HUES48 (cell line): Measurements from ENCODE around the gene FNDC1.
A peak's percentile ranks its signal among the peaks of the same experiment; 100 is the strongest.

Experiments used
- H3K27ac ChIP-seq: one replicate; pipeline ENCODE4 v1.7.0; 2013; ENCODE audit warnings: low read depth, low read length, inconsistent platforms
- H3K27me3 ChIP-seq: 2 replicates; pipeline ENCODE4 v1.6.1; 2013; ENCODE audit warnings: mild to moderate bottlenecking, low read length; ENCODE audit not compliant: control insufficient read depth, insufficient read depth
- H3K36me3 ChIP-seq: 2 replicates; pipeline ENCODE4 v1.6.1; 2013; ENCODE audit warnings: low read length; ENCODE audit not compliant: control insufficient read depth, insufficient read depth
- H3K4me1 ChIP-seq: 2 replicates; pipeline ENCODE4 v1.6.1; 2013; ENCODE audit warnings: mild to moderate bottlenecking, low read length; ENCODE audit not compliant: control insufficient read depth, insufficient read depth
- H3K4me3 ChIP-seq: 2 replicates; pipeline ENCODE4 v1.5.1; 2013; ENCODE audit warnings: mild to moderate bottlenecking, low read depth, low read length
- H3K9ac ChIP-seq: 2 replicates; pipeline ENCODE4 v1.6.1; 2013; ENCODE audit warnings: mild to moderate bottlenecking, low read depth, low read length, moderate library complexity
- H3K9me3 ChIP-seq: 2 replicates; pipeline ENCODE4 v1.6.1; 2013; ENCODE audit warnings: low read length; ENCODE audit not compliant: control insufficient read depth, insufficient read depth

The FNDC1 gene

DNA sequence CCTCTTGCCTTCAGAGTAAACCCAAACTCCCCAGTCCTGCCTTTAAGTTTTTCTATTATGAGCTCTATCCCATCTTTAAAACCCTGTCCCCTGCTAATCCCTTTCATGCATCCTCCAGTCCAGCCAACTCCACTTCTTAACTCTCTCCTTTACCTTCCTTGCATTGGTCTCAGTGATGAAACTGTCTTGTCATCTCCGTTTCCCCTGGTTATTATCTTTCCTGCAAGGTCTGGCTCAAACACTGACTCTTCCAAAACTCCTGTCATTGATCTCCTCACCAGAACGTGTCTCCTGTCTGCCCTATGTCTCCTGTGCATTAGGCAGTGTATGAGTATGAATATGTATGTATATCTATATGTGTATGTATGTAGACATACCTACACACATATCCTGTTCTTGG is 11.8 kb upstream of the FNDC1 start:
- Histone ChIP-seq H3K9me3 (peaks cover 3% of the 10 kb centered on the region; the same call in 1 of the 2 replicates), H3K9ac (no peak overlapping the region), H3K27ac (no peak overlapping the region), H3K36me3 (no peaks in the 10 kb centered on the region), H3K4me1 (no peaks in the 10 kb centered on the region), H3K4me3 (no peak overlapping the region), H3K27me3 (no peaks in the 10 kb centered on the region)

DNA sequence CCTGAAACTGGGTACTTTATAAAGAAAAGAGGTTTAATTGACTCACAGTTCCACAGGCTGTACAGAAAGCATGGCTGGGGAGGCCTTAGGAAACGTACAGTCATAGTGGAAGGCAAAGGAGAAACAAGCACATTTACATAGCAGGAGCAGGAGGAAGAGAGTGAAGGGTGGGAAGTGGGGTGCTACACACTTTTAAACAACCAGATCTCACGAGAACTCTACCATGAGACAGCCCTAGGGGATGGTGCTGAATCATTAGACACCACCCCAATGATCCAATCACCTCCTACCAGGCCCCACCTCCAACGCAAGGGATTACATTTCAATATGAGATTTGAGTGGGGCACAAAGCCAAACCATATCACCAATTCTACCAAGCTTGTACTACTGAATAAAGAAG is 7.4 kb upstream of the FNDC1 start:
- no peaks in the 10 kb centered on the region for H3K9me3 ChIP-seq
- no peaks in the 10 kb centered on the region for H3K4me1 ChIP-seq
- peaks cover 14% of the 10 kb centered on the region for H3K27me3 ChIP-seq
- no peaks in the 10 kb centered on the region for H3K36me3 ChIP-seq
- H3K9ac ChIP-seq, result no peak overlapping the region
- no peak overlapping the region for H3K27ac ChIP-seq
- H3K4me3 ChIP-seq, result no peak overlapping the region

DNA sequence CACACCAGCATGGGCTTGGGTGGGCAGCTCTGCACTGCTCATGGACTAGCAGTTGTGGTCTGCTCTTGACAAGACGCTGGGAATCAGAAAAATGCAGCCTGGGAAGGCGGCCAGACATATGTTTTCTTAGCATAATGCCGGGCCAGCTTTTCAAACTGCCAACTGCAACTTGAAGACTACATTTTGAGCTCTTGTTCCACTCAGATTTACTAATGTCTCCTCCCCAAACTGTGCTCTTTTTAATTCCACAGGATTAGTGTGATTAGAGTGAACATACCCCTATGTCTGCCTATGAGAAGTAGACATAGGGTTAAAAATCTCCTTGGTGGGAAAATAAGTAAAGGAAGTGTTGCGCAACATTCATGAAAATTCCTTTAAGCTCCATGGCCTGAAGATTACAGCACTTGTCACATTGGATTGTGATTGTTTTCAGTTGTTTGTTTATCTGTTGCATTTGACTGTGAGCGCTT is 5.3 kb upstream of the FNDC1 start:
- Histone ChIP-seq H3K4me1 (no peaks in the 10 kb centered on the region), H3K27ac (no peak overlapping the region), H3K9ac (no peak overlapping the region), H3K36me3 (no peaks in the 10 kb centered on the region), H3K27me3 (peaks cover 35% of the 10 kb centered on the region), H3K9me3 (no peaks in the 10 kb centered on the region), H3K4me3 (no peak overlapping the region)

DNA sequence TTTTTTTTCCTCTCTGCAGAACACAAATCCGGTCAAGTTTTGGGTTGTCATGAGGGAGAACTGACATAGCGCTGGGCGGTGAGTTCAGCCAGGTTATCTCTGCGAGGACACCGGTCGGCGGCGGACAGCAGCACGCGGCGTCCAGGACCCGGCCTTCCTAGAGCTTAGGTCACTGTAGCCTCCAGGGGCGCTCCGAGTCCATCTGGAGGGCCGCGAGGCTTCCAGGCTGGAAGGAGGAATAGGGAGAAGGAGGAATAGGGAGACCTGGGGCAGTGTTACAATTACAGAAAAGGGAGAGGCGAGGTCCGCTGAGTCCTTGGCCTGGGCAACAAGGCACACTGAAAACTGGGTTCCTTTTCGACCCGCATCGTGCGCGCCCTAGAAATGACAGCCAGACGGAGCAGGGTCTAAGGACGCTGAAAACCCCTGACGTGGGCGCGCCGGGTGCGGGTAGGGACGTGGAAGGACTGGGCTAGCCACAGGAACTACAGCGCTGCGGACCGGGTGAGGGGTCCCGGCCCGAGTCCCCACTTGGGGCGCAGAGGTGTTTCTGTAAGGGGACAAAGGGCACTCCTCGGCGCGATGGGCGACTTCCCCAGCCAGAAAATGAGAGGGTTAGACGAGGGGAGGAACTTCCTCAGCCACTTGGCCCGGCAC is 536 bp upstream of the FNDC1 start:
- Histone ChIP-seq H3K9ac (no peak overlapping the region), H3K27ac (no peak overlapping the region), H3K4me3 (peak overlapping the region; percentile 65), H3K36me3 (no peaks in the 10 kb centered on the region), H3K27me3 (peaks cover 80% of the 10 kb centered on the region), H3K4me1 (peaks cover 4% of the 10 kb centered on the region; the same call in 1 of the 2 replicates), H3K9me3 (no peaks in the 10 kb centered on the region)

DNA sequence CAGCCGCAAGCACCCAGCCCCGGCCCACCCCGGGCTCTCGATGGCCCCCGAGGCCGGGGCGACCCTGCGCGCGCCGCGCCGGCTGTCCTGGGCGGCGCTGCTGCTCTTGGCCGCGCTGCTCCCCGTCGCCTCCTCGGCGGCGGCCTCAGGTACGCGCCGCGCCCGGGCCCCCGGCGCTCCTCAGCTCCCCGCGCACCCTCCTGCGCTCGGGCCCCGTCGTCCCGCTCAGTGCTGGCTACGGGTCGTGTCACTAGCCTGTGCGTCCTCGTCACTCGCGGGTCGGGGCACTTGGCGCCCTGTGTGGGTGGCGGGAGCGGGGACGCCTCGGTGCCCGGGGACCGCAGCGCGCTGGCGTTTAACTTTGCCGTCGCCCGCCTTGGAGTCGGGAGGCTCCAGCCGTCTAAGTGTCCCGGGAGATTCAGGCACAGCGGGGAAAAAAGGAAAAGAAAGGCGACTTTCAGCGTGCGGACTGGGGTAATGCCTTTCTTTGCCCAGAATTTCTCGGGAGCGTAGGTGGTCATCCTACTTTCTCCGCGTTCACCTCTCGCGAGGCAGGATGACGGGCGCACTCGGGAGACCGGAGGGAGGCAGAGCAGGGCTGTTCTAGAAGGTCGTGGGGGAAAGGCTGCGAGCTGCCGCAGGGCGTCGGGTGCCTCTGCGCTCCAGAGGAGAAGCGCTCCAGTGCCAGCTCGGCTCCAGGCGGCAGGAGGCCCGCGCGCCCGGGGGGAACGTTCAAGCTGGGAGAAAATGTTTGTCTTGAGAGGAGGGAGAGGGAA is 545 bp downstream of the FNDC1 start:
- peaks cover 88% of the 10 kb centered on the region for H3K27me3 ChIP-seq
- no peak overlapping the region for H3K9ac ChIP-seq

DNA sequence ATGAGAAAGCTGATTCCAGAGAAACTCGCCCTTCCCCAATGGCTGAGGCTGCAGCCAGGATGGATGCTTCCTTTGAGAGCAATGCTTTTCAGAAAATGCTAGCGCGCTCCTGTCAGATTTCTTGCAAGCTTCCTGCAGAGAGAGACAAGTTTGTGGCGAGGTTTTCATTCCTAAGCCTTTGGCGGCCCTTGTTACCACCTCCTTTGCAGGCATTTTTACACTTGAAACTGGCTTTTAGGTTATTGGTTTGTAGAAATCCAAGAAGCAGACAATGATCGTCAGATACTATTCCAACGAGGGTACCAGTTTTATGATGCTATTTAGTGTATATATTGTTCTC is 1.1 kb downstream of the FNDC1 start:
- Histone ChIP-seq H3K4me3 (peak overlapping the region; percentile 70), H3K4me1 (peaks cover 4% of the 10 kb centered on the region; the same call in 1 of the 2 replicates), H3K27ac (no peak overlapping the region), H3K36me3 (no peaks in the 10 kb centered on the region), H3K27me3 (peaks cover 93% of the 10 kb centered on the region), H3K9me3 (no peaks in the 10 kb centered on the region), H3K9ac (no peak overlapping the region)

More for the DNA sequence above, 545 bp downstream of the FNDC1 start:
- no peaks in the 10 kb centered on the region for H3K36me3 ChIP-seq
- peak overlapping the region; percentile 70 for H3K4me3 ChIP-seq
- H3K27ac ChIP-seq, result no peak overlapping the region
- H3K4me1 ChIP-seq, result peaks cover 4% of the 10 kb centered on the region; the same call in 1 of the 2 replicates
- H3K9me3 ChIP-seq, result no peaks in the 10 kb centered on the region

DNA sequence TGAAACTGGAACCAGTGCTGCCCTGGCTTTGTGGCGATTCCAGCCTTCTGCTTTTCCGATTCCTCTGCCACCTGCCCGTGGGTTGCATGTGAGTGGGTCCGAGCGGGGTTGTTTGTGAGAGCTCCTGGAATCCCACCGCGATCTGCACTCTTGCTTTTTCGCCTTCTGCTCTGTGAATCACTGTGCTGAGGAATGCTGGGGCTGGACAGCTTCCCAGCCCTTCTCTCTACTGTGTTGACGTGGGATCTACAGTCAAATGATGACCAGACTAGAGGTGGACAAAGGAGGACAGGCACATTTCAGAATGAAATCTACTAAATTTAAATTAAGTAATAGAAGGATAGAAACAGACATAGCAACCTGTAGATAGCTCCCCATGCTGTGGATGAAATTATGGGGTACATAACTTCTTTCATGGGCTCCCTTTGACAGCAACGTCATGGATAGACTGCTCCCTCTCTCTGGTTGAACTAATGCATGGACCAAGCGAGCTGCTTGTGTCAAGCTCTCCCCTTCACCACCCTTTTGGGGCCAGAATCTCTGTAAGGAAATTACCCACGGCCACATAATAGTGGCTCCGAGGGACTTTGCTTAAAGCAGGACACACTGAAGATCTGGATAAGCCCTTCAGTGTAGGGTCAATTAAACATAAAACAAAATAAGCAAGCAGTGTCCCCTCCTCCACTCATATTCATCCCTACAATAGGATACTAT is 2.0 kb downstream of the FNDC1 start:
- Histone ChIP-seq H3K4me1 (peaks cover 4% of the 10 kb centered on the region; the same call in 1 of the 2 replicates), H3K36me3 (no peaks in the 10 kb centered on the region), H3K27me3 (peaks cover 86% of the 10 kb centered on the region), H3K9ac (no peak overlapping the region), H3K9me3 (no peaks in the 10 kb centered on the region), H3K27ac (no peak overlapping the region), H3K4me3 (no peak overlapping the region)

DNA sequence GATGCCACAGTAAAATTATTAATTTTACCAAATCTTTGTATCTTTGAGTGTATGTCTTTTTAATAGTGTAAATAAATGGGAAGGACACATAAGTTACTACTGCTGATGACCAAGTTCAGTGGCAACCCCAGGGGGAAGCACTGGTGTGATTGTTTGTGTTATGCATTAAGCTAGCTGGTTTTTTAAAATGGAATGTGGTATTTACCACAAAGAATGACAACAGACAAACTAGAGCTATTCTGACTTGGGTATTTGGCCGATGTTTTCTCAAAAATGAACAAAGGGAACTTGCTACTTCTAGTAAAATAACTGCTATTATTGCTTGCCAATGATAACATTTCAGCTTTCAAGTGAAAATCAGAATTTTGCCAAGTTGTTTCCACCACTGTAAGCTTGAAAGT is 2.9 kb downstream of the FNDC1 start:
- Histone ChIP-seq H3K9me3 (no peaks in the 10 kb centered on the region), H3K9ac (no peak overlapping the region), H3K36me3 (no peaks in the 10 kb centered on the region), H3K27ac (no peak overlapping the region), H3K4me3 (no peak overlapping the region), H3K27me3 (peaks cover 77% of the 10 kb centered on the region), H3K4me1 (peaks cover 4% of the 10 kb centered on the region; the same call in 1 of the 2 replicates)

DNA sequence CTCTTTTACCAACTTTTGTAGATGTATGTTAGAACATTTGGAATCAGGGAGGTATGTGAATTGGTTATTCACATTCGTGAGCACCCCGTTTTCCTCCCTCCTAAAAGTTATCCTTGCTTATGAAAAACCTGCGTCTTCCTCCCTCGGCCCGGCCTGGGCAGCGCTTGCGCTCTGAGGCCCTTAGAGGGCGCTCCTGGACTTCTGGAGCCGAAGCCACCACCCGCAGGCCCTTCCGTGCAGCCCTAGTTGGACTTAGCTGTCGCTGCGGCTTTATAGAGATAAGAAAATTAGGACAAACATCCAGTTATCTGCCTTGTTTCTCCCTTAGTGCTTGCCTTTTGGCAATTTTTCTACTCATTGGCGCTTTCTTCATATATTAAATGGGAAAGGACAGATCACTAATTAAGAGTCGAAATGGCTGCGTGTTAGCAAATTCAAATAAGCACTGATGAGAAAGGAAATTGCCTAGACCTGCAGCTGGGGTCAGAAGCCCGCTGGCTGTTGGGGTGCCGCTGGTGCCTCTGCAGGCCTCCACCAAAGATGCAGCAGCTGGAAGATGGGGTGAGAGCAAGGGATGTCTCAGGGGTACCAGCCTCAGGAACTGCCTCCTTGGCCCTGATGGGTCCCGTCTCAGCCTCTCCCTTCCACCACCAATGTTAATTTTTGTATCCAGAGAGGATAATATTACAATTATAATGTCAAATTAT is 5.2 kb downstream of the FNDC1 start:
- Histone ChIP-seq H3K36me3 (no peaks in the 10 kb centered on the region), H3K27me3 (peaks cover 55% of the 10 kb centered on the region), H3K27ac (no peak overlapping the region), H3K9ac (no peak overlapping the region), H3K4me1 (peaks cover 4% of the 10 kb centered on the region; the same call in 1 of the 2 replicates), H3K9me3 (no peaks in the 10 kb centered on the region), H3K4me3 (peak overlapping the region; percentile 50; the same call in 1 of the 2 replicates)

DNA sequence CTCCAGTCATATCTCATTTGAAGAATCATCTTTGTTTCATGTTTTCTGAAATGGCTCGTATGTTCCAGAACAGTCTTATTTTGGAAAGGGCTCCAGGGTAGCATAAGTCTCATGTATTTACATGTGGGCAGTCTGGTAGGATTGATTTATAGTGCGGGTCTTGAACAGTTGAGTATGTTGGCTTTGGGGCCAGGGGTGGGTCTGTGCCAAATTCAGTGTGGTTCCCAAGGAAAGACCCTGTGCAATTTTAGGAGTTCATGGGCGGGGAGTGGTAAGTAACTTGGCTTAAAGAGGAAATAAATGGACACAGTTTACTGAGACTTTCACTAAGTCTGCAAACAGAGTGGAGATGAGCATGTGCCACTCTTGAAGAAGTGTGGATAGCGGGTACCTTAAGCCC is 7.7 kb downstream of the FNDC1 start:
- Histone ChIP-seq H3K9me3 (no peaks in the 10 kb centered on the region), H3K4me1 (no peaks in the 10 kb centered on the region), H3K27me3 (peaks cover 30% of the 10 kb centered on the region)

More for the DNA sequence above, 7.7 kb downstream of the FNDC1 start:
- no peaks in the 10 kb centered on the region for H3K36me3 ChIP-seq
- no peak overlapping the region for H3K4me3 ChIP-seq
- no peak overlapping the region for H3K27ac ChIP-seq
- no peak overlapping the region for H3K9ac ChIP-seq
